Epithelial cell of prostate (primary cell): ENCODE measurements around the gene TLR6.
"Not testable (repeated sequence)": the region's sequence is repeated elsewhere in the genome, so short reads cannot be mapped to it uniquely, and the experiment has no call there.

Experiments used
- DNase-seq: peaks from one replicate; pipeline ENCODE4 v3.0.0-alpha.2; 2011; ENCODE audit warnings: low read depth, low spot score
- H3K27ac ChIP-seq: fragments of 450-650 bp; 2 replicates; pipeline ENCODE4 v1.5.1; 2017; ENCODE audit warnings: mild to moderate bottlenecking

TLR6 gene

GRCh38 chr4:38795087-38795486 is 61.5 kb downstream of the TLR6 start:
- DNase-seq: no peak
- H3K27ac ChIP-seq: no peak overlapping the region

- no peak for DNase-seq
- no peak overlapping the region for H3K27ac ChIP-seq
Observed at GRCh38 chr4:38794051-38794450, 62.6 kb downstream of the TLR6 start.

GRCh38 chr4:38791010-38791409 is 65.6 kb downstream of the TLR6 start:
- no peak for DNase-seq
- H3K27ac ChIP-seq: no peak overlapping the region

GRCh38 chr4:38788317-38788716 is 68.3 kb downstream of the TLR6 start:
- DNase-seq: peak; percentile 60
- H3K27ac ChIP-seq: no peak overlapping the region

GRCh38 chr4:38787693-38788092 is 68.9 kb downstream of the TLR6 start:
- DNase-seq: no peak
- H3K27ac ChIP-seq: no peak overlapping the region

GRCh38 chr4:38785901-38786402 is 70.7 kb downstream of the TLR6 start:
- no peak overlapping the region for H3K27ac ChIP-seq

GRCh38 chr4:38785041-38785790 is 71.4 kb downstream of the TLR6 start:
- H3K27ac ChIP-seq: no peak overlapping the region
- DNase-seq: no peak

More at GRCh38 chr4:38785901-38786402, 70.7 kb downstream of the TLR6 start:
- no peak for DNase-seq

- H3K27ac ChIP-seq: no peak overlapping the region
- DNase-seq: no peak
Observed at GRCh38 chr4:38784141-38784540, 72.5 kb downstream of the TLR6 start.

GRCh38 chr4:38783109-38783460 is 73.5 kb downstream of the TLR6 start:
- H3K27ac ChIP-seq: no peak overlapping the region
- no peak for DNase-seq

GRCh38 chr4:38782452-38783108 is 74.0 kb downstream of the TLR6 start, which contains the start of gene TLR10:
Gene TLR10, minus strand, starts transcription at chr4:38782990. Its CDS starts 7,400 bp downstream, at chr4:38775590.
- no peak within 1 kb of the TSS for H3K27ac ChIP-seq
- no peak for DNase-seq

GRCh38 chr4:38781854-38782261 is 74.8 kb downstream of the TLR6 start:
- no peak for DNase-seq
- no peak overlapping the region for H3K27ac ChIP-seq

- DNase-seq: no peak
- H3K27ac ChIP-seq: no peak overlapping the region
Observed at GRCh38 chr4:38780833-38781484, 75.7 kb downstream of the TLR6 start.

GRCh38 chr4:38779790-38780189 is 76.8 kb downstream of the TLR6 start:
- no peak overlapping the region for H3K27ac ChIP-seq
- no peak for DNase-seq

GRCh38 chr4:38777925-38778324 is 78.7 kb downstream of the TLR6 start:
- not testable (repeated sequence) for DNase-seq, H3K27ac ChIP-seq

- DNase-seq: no peak
- no peak overlapping the region for H3K27ac ChIP-seq
Observed at GRCh38 chr4:38775326-38775725, 81.3 kb downstream of the TLR6 start.

GRCh38 chr4:38774181-38774955 is 82.2 kb downstream of the TLR6 start:
- no peak for DNase-seq
- no peak overlapping the region for H3K27ac ChIP-seq
